Stimulated activated CD8-positive, alpha-beta memory T cell treated with anti-CD3 and anti-CD28 coated beads, Interleukin-7, amount 100 ng/mL, for 48 hours (primary cell): ENCODE results near the gene CCR6.
"Not testable (repeated sequence)": the region's sequence is repeated elsewhere in the genome, so short reads cannot be mapped to it uniquely, and the experiment has no call there.

Source experiments
- DNase-seq, 2 donors: peaks; one replicate each; pipeline ENCODE4 v3.0.0-alpha.2; 2020; ENCODE audit warnings: low read depth in 1 of 2; ENCODE audit errors: extremely low read depth in 1 of 2

The CCR6 gene

DNA sequence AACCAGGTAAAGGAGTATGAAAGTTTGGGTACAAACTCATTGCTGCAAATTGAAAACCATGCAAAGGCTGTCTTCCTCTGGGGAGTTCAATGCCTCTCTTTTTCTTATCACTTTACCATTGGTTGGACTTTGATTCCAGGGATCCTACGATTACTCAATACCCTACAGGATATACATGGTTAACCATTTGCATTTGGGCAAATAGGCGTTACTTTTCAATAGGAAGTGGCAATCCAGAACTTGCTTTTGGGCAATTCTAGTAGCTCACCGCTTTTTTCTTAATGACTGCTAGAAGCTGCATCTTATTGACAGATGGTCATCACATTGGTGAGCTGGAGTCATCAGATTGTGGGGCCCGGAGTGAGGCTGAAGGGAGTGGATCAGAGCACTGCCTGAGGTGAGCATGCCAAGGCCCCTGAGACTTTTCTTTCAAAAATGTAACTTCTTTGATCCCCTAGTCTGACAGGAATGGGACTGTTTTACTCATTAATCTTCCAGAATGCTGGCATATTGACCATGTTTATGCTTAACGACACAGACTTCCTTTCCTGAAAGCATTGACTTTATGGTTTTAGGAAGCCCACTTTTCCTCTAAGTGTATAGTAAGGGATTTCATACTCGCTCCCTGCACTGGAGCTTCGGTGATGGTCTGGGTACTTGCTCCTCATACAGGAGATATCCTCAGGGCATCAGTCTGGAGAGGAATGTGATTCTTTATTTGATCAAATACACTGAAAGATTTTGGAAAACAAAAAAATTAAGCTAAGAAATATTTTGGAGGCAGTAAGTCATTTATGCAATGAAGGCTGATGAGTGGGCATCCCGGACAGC is at the start of gene CCR6:
CCR6 (plus strand) TSS at position 270 of the 831 bp plus-strand sequence. CDS start 13,039 bp downstream, outside the sequence.
- DNase-seq, result no peak

DNA sequence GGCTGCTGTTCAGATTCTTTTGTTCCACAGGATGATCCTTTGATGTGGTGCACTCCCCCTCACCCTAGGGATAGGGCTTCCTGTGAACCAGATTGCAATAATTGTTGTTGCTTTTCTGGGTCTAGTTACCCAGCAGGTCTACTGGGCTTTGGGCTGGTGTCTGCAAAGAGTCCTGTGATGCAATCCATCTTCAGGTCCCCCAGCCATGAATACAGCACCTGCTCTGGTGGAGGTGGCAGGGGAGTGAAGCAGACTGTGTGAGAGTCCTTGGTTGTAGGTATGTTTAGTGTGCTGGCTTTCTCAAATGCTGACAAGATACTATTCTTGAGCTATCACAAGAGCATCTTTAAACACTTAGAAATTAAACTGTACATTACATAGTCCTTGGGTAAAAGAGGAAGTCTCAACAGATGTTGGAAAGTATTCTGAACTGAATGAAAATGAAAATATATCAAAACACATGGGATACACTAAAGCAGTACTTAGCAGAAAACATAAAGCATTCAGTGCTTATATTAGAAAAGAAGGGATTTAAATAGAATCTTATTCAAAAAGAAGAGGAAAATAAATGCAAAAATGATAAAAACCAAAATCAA is 49.1 kb upstream of the CCR6 start:
- DNase-seq, result no peak

DNA sequence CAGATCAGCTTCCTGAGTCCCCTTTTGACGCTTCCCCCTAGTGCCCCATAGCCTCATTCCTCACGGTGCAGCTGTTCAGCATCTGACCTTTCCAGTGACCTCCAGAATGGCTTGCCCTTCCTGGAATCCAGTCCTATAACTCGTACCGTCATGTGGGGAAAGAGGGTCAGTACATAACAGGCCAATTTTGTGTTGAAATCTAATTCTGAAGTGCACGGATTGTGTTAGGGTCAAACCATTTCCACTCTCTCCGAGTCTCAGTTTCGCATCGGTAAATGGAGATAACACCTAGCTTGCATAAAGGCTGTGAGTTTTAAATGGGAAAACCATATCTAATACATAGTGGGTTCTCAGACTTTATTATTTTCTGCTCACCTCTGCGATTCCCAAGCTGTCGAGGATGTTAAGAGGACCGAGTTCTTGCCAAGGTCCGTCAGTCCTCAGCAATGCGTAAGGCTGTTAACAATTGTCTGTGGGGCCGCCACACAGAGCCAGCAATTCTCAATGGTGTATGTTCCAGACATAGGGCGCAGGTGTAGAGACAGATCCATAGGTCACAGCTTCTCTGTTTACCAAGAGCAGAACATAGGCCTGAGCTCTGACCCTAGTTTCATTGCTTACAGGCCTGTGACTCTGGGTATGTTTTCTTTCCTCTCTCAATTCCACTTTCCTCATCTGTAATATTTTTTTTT is 45.5 kb upstream of the CCR6 start:
- no peak for DNase-seq

DNA sequence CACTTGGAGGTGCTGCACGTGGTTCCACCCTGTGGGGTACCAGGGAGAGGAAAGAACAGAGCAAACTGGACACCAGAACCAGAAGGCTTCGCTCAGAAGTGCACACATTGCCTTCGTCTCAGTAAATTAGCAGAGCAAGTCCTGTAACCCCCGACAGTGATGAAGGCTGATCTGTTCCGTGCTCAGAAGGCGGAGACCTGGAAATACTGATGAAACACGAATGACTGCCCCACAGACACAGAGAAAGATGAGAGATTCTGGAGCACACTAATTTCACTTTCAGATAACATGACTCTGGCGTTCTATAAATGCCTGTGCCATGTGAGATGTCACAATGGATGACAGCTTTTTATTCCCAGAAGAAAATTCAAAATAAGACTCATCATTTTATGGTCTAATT is 44.2 kb upstream of the CCR6 start:
- no peak for DNase-seq

DNA sequence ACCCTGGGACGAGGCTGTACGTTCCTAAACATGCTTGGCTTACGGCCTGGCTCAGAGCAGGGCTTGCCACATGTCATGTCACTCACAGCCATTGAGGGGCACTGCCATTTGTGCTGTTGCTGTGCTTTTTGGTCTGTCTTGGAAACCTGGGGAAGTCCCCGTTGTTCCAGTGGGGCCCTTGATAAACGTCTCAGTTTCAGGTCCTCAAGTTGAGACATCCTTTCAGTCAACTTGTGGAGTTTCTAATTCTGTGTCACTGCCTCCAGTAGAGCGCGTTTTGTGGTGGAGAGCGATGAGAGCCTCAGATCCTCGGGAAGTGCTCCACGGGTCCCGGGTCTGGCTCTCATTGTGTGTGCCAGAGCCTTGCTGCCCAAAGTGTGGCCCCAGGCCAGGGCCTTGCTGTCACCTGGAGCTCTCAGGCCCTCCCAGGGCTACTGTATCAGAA is 43.0 kb upstream of the CCR6 start:
- peak; percentile 38 to 63 for DNase-seq

DNA sequence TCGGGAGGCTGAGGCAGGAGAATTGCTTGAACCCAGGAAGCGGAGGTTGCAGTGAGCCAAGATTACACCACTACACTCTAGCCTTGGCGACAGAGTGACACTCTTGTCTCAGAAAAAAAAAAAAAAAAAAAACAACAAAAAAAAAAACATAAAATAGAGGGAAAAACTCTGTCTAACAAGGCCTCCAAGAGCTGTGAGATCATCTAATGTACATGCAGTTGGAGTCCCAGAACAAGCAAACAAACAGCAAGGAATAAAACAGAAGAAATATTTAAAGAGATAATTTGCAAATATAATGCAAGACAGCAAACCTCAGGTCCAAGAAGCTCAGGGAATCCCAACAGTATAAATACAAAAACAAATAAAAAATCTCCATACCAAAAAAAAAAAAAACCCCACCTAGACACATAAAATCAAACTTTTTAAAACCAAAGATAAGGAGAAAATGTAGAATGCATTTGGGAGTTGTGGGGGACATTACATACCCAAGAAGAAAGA is 35.0 kb upstream of the CCR6 start:
- no peak for DNase-seq

DNA sequence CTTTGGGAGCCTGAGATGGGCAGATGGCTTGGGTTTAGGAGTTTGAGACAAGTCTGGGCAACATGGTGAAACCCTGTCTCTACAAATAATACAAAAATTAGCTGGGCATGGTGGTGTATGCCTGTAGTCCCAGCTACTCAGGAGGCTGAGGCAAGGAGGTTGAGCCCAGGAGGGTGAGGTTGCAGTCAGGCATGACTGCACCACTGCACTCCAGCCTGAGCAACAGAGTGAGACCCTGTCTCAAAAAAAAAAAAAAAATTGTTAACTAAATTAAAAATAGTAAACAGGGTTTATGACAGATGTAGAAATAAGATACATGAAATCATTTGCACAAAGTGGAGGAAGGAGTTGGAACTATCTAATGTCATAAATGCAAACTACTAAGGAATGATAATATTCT is 34.2 kb upstream of the CCR6 start:
- not testable (repeated sequence) for DNase-seq

DNA sequence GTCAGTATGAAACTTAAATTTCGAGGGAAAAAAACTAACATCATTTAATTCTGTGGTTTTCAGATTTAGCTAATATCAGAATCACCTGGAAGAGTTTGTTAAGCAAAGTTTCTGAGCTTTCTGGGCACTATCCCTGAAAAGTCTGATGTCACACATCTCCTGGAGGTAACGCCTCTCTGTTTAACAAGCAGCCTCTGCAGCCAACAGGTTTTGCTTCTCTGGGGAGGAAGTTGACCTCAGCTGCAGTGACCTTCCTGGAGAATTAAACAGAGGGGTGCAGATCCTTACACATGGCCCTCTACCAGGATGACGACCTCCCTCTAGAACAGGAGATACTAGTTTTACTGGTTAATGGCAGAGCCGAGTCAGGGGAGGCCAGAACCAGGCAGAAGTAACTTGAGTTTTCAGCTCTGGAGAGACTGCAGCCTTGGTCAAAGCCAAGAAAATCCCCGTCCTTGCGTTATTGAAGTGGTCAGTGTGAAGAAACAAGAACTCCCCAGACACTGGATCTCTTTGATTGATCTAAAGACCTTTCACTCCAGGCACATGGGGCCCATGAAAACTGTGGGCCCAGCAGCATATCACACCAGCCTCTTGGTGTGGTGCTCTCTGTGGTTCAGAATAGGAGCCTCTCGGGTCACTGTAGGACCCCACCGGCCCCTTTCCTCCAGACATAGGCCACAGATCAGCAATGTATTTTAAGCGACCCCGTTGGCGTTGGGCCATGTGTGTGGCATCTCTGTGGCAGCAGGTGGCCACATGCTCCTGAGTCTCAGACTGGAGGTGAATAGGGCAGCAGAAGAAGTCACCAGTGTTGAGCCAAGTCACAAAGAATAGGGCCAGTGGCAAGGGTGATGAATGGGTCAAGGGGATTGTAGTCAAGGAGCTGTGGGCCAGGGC is 33.4 kb upstream of the CCR6 start:
- DNase-seq, result no peak

DNA sequence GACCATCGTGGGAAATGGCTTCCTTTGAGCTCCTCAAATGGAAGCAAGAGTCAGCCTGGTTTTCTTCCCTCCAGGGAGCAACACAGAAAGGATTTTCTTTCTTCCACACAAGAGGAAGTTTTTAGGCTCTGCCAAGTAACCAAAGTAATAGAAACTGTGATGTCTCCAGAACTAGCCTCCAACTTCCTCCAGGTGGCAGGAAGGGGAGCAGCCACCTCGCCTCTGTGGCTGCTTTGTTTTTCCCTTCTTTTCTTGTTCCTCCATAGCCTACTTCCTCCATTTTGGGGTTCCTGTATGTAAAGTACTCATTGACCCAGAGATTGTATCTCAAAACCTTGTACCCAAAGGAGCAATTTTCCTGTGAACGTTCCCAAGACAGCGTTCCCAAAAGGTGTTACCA is 32.7 kb upstream of the CCR6 start:
- no peak for DNase-seq

DNA sequence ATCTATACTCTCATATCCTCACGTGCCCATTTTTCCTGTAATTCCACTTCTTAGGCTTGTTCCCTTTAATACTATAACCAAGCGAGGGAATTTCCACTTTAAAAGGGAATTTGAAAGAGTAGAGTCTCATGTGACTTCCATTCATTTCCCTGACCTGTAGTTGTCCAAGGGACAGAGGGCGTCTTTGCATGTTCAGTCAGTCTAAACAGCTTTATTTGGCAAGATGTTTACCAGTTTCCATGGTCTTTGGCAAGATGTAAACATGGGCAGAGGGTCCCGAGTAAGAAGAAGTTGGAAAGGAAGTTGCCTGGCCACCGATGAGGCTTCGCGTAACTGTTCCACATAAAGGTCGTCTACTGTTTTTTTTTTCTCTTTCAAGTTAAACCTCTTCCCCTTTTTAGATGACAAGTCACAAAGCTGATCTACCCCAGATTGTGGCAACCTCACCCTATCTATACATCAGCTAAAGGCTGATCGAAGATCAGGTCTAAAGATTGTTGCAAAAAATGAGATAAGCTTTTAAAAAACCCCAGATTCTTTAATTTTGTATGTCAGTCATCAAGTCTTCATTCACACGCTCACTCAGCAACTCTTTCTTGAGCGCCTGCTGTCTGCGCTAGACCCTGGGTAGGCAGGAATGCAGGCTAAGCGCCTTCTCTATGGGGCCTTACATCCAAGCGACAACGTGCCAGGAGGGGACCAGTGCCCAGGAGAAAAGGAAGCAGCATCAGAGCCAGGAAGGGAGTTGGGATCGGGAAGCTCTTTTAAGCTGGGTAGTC is 31.7 kb upstream of the CCR6 start:
- no peak for DNase-seq

DNA sequence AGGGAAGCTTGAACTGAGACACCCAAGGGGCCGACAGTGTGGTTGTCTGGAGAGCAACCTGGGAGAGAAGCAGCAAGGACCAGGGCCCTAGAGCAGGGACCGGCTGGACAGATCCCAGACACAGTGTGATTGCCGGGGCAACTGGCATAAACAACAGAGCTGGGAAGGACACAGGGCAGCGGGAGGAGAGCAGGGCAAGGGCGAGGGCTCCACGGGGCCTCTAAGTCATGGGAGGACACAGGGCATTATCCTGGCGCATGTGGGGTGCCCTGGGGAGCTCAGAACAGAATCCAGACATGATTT is 31.1 kb upstream of the CCR6 start:
- no peak for DNase-seq

DNA sequence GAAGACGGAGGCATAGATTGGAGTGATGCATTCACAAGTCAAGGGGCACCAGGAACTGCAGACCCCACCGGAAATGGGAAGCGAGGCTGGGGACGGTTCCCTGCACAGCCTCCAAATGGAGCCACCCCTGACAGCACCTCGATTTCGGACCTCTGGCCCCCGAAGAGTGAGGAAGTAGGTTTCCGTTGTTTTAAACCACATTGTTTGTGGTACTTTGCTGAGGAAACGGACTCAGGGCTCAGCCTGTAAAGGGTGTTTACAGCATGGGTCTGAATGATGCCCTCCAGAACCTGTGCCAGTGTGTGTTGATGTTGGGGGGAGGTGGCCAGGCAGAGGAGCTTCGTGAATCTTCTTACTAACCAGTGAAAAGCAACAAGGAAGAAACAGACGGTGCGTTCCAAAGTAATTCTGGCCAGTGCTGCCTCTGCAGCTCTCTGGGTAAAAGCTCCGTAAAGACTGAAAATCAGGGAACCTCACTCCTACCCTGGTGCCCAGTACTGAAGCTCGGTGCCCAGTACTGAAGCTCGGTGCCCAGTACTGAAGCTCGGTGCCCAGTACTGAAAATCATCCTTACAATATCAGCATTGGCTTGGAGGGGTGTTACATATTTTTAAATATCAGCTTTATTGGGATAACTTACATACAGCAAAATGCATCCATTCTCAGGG is 30.1 kb upstream of the CCR6 start:
- no peak for DNase-seq

DNA sequence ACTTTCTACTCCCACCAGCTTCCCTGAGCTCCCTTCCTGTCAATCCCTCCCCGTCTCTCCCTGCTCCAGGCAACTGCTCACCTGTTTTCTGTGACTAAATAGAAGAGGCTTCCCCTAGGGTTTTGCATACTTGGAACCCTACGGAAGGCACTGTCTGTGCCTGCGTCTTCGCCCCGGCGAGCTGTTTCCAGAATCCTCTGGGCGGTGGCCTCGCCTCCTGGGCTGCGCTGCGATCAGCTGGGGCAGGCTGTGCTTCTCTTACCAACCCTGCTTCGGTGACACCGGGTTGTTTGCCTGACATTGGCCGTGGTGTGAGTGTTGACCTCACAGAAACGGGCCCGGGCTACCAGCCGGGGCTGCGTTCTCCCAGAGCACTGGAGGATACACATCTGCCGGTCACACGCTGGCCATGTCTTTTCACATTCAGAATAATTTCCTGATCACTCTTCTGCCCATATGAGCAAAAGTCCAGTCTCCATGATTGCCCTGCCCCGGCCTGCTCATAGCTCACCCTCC is 29.4 kb upstream of the CCR6 start:
- DNase-seq, result no peak

DNA sequence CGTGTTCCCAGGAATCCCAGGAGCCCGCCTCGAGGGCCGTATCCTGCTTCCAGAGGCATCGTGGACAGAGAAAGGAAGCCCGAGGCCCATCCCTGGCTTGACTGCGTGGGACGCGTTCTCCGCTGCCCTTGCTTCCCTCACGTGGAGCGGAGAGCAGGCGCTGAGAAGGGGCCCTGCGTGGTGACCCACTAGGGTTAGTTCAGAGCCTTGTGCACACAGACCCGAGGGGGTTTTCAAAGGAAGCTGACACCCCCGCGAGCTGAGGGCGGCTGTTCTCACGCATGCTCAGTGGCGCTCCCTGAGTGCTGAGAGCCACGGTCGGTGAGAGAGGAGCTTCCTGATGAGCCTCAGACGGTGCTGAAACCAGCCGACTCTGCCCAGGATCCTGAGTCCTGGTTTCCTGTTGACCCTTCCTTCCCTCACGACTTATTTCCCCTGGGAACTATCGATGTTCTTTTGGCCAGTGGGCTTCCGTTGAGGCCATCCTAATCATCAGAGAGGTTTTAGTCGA is 28.9 kb upstream of the CCR6 start:
- peak; percentile 52 to 58 for DNase-seq

DNA sequence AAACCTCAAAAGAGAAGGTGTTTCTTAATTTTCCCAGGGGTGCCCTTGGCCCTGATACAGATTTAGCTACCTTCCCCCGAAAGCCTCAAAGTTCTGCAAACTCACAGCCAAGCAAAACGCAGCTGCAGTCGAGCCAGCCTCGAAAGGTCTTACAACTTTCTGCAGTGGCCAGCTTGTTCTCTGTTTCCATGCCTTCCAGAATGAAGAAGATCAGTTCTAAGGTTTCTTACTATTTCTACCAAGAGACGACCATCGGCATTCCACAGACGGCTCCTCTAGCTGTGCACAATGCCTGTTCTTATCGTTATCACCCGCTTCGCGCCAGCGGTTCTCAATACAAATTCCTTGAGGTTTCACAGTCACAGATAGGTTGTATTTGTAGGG is 28.5 kb upstream of the CCR6 start:
- DNase-seq, result no peak

DNA sequence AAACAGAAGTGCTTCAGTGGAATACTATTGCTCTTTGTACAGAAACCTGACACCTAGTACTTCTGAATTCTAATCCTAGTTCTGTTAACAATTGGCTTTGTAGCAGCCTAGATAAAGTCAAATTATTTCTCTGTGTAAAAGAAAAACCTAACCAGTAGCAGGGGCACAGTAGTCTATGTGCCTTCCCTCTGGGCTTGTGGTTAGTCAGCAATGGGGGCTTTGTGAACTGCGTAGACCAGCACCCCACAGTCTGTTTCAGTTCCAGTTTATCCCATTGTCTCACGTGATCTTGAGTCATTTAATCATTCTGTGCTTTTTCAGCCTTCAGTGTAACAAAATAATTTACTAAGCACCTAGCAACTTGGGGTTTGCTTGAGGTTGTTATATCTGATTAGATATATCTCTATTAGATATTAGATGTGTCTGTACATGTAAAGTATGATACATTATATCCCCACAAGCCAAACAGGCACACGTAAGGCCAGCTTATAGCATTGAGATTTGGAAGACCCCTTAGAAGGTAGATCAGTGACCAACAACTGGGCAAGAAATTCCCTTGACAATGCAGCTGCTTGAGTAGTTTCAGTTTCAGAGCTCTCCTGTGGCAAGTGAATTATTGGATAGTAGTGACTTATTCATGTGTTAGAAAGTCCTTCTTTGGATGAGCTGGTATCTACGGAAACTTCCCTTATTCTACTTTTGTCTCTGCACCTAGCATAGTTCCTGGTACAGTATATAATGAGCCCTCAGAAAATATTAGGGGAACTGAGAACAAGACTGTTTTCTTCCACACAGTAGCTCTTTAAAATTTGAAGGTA is 27.9 kb upstream of the CCR6 start:
- DNase-seq, result peak in 1 of 2 donors; percentile 34

DNA sequence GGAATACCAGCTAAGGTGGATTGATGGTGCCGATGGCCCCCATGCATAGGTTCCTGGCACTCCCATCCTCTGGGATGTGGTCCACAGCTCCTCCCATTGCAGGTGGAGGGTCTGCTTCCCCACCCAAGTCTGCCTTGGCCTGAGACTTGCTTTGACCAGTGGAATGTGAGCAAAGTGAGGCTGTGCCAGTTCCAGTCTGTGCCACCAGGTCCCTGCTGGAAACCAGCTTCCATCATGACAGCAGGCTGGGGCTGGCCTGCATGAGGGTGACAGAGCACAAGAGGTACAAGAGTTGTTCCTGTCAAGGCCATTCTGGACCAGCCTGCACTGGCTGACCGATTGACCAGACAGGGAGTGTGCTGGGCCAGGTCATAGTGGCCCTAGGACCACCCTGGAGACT is 27.0 kb upstream of the CCR6 start:
- no peak for DNase-seq

DNA sequence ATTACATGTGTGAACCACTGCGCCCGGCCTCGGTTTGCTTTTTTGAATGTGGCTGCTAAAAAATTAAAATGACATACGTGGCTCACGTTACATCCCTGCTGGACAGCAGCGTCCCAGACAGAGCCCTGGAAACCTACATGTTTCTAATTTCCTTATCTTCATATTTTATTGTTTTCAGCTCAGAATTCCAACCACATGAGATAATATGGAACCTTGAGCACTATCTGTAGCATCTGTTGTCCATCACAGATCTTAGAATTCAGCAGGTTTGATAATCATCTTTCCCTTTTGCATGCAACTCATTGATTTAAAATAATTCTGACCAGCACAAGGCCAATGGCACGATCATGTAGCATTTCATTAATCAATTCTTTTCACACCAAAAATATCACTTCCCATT is 25.9 kb upstream of the CCR6 start:
- no peak for DNase-seq
